Measurements from ENCODE around the gene MRPL53.
"Not testable (repeated sequence)": the region's sequence is repeated elsewhere in the genome, so short reads cannot be mapped to it uniquely, and the experiment has no call there.

DNA sequence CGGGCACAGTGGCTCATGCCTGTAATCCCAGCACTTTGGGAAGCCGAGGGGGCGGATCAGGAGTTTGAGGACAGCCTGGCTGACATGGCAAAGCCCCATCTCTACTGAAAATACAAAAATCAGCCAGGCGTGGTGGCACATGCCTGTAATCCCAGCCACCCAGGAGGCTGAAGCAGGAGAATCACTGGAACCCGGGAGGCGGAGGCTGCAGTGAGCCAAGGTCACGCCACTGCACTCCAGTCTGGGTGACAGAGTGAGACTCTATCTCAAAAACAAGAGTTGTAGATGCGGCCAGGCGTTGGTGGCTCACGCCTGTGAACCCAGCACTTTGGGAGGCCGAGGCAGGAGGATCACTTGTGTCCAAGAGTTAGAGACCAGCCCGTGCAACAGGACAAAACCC, 1.7 kb downstream of the MRPL53 start:
- TF ChIP-seq, protein P1, sequence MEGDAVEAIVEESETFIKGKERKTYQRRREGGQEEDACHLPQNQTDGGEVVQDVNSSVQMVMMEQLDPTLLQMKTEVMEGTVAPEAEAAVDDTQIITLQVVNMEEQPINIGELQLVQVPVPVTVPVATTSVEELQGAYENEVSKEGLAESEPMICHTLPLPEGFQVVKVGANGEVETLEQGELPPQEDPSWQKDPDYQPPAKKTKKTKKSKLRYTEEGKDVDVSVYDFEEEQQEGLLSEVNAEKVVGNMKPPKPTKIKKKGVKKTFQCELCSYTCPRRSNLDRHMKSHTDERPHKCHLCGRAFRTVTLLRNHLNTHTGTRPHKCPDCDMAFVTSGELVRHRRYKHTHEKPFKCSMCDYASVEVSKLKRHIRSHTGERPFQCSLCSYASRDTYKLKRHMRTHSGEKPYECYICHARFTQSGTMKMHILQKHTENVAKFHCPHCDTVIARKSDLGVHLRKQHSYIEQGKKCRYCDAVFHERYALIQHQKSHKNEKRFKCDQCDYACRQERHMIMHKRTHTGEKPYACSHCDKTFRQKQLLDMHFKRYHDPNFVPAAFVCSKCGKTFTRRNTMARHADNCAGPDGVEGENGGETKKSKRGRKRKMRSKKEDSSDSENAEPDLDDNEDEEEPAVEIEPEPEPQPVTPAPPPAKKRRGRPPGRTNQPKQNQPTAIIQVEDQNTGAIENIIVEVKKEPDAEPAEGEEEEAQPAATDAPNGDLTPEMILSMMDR (IDR thresholded peaks at IDR 0.05) = not testable (repeated sequence)
- not testable (repeated sequence) for TF ChIP-seq SIN3A (IDR thresholded peaks at IDR 0.05; ENCODE audit: borderline replicate concordance, insufficient read depth, low read depth, low read length); TCF7L2 (IDR thresholded peaks at IDR 0.05; ENCODE audit: low read depth, low read length)
- TF ChIP-seq, protein P2, sequence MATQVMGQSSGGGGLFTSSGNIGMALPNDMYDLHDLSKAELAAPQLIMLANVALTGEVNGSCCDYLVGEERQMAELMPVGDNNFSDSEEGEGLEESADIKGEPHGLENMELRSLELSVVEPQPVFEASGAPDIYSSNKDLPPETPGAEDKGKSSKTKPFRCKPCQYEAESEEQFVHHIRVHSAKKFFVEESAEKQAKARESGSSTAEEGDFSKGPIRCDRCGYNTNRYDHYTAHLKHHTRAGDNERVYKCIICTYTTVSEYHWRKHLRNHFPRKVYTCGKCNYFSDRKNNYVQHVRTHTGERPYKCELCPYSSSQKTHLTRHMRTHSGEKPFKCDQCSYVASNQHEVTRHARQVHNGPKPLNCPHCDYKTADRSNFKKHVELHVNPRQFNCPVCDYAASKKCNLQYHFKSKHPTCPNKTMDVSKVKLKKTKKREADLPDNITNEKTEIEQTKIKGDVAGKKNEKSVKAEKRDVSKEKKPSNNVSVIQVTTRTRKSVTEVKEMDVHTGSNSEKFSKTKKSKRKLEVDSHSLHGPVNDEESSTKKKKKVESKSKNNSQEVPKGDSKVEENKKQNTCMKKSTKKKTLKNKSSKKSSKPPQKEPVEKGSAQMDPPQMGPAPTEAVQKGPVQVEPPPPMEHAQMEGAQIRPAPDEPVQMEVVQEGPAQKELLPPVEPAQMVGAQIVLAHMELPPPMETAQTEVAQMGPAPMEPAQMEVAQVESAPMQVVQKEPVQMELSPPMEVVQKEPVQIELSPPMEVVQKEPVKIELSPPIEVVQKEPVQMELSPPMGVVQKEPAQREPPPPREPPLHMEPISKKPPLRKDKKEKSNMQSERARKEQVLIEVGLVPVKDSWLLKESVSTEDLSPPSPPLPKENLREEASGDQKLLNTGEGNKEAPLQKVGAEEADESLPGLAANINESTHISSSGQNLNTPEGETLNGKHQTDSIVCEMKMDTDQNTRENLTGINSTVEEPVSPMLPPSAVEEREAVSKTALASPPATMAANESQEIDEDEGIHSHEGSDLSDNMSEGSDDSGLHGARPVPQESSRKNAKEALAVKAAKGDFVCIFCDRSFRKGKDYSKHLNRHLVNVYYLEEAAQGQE (IDR thresholded peaks at IDR 0.05; ENCODE audit: insufficient read depth in 1 of 2, low read depth in 2 of 2, low read length in 1 of 2) = not testable (repeated sequence)

Data from Panc1 (cell line).